NCI-H2227 (cell line): ENCODE data around the gene MAPK10.

Experiments used
- DNase-seq: peaks from one replicate; lab custom pipeline; 2025; ENCODE audit not compliant: unreplicated experiment; lab: John Stamatoyannopoulos, UW

Gene MAPK10

GRCh38 chr4:86359944-86360478 is at the start of gene MAPK10:
MAPK10 (minus strand) TSS chr4:86360053.
- DNase-seq, result peak; percentile 94

DNA sequence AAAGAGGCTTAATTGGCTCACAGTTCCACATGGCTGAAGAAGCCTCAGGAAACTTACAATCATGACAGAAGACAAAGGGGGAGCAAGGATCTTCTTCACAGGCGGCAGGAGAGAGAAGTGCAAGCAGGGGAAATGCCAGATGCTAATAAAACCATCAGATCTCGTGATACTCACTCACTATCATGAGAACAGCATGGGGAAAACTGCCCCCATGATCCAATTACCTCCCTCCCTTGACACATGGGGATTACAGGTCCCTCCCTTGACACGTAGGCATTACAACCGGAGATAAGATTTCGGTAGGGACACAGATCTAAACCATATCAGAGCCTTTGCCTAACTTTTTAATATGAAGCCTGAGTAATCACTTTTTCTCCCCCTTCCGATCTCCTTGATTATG is 43.7 kb upstream of the MAPK10 start:
- no peak for DNase-seq

DNA sequence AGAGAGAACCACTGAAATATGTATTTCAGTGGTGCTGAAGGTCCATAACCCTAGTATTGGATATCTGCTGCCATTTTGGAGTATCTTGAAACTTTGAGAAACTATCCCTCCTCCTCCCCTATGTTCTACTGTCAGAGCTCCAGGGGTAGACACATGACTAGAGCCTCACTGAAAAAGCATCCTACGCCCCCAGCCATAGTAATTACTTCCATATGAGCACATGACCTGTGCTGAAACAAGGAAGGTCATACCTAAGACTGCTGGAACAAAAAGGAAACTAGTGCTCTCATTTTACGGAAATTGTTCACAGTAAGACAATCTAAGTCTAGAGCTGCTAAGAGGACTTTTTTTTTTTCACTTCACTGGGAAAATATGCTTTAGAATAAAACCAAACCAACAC is 42.0 kb upstream of the MAPK10 start:
- DNase-seq, result no peak

DNA sequence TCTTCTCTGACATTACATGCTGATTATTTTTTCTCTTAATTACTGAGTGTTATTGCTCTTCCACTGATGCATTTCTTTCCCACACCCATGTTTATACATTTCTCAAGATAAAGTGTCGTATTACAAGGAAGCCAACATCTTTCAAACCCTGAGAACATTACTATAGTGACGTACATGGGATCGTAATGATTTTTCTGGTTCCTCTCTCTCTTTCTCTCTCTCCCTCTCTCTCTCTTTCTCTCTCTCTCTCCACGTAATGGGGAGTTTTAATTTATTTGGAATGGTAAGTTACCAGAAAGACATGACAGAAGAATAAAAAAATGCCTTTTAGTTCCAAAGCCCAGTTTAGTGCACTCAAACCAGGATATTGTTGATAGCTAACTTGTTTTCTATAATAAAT is 40.4 kb upstream of the MAPK10 start:
- no peak for DNase-seq

DNA sequence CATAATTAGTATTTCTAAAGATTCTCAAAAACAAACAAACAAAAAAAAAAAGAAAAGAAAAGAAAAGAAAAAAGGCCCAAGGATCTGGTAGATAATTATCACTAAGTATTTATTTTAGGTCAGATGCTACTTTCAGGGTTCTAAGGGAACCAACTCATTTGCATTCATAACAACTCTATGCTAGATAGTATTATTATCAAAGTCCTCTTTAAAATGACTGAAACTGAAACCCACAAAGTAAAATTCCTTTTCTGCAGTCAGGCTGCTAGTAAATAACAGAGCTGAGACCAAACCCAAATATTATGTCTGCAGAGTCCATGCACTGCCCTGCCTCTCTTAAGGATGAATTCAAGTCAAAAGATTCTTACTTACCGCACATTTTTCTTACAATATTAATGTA is 38.3 kb upstream of the MAPK10 start:
- no peak for DNase-seq

DNA sequence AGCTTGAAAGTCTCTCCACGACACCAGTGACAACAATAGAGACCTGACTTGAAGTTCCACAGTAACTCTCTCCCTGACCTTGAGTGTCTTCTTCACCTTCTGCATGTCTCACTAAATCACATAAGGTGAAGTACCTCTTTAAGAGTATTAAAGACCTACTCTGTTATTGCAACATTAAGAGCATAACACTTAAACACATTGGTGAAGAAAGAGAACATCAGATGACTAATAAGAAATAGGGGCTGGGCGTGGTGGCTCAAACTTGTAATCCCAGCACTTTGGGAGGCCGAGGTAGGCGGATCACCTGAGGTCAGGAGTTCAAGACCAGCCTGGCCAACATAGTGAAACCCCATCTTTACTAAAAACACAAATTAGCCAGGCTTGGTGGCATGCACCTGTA is 33.9 kb upstream of the MAPK10 start:
- DNase-seq, result no peak

GRCh38 chr4:86389664-86390063 is 29.8 kb upstream of the MAPK10 start:
- DNase-seq, result no peak

GRCh38 chr4:86388252-86388651 is 28.4 kb upstream of the MAPK10 start:
- DNase-seq, result no peak

GRCh38 chr4:86386817-86387415 is 27.1 kb upstream of the MAPK10 start:
- DNase-seq, result peak; percentile 4

DNA sequence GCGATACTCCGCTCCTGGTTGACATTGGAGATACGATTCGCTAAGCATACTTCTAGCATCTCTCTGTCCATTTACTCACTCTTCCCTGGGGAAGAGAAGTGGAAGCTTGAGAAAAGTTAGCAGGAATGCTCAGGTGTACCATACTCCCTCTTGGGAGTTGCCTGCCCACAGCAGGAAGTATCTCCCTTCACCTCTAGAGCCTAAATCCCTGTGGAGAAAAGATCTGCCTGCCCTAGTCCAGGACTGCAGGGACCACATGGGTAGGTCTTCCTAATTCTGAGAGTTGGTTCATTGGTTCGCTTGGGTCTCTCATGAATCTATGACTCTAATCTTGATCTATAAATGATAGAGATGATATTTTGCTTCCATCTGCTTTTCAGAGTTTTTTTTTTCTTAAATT is 26.3 kb upstream of the MAPK10 start:
- no peak for DNase-seq

DNA sequence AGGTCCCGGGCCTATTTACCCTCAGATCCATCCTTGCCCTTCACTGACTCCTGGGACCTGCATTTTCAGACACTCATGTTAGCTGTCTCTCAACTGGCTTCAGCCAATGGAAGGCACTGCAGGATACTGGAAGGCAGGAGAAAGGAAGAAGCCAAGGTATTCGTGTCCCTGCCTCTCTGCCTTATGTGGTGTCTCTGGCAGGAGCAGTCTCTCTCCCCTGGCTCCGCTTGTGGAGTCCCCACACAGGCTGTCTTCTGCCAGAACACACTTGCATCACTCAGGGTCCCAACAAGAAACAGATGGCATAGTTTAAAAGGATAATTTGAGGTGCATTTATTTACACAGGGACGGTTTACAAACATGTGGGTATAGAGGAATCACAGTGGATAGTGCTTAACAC is 21.6 kb upstream of the MAPK10 start:
- no peak for DNase-seq

GRCh38 chr4:86380181-86380724 is 20.4 kb upstream of the MAPK10 start:
- no peak for DNase-seq

DNA sequence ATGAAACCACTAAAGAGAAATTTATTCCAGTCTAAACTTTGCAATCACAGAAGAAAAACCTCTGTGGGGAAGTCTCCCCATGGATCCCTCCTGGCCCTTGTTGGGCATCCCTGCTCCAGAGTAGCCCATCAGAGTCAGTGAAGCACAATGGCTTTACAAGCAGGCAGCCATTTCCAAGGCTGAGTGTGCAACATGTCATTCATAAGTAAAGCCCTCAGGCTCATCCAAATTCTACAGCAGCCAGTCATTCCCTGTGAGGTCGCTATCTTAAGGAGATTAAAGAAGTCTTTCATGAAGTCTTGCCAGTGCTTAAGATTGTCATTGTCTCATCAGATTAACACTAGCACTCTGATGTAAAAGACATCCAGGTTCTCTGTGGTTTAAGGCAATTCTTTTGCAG is 17.0 kb upstream of the MAPK10 start:
- DNase-seq, result no peak

DNA sequence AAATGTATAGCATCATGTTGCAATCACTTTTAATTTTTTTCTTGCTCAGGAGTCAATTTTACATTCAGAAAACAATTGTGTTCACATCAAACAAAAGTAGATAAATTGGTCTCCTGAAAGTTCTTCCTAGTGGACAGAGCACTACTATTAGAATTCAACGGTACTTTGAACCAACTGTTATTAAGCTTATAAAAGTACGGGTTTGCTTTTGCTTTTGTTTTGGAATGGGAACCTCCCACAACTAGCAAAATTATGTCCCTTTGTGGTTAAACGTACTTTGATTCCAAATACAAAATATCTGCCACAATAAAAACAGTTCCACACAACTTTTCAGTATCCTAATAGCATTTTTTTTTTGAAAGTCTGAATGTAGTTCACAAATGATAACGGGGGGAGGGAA is 8.6 kb upstream of the MAPK10 start:
- DNase-seq, result no peak

- DNase-seq, result no peak
These were observed 7.7 kb upstream of the MAPK10 start for GRCh38 chr4:86367577-86367976.

DNA sequence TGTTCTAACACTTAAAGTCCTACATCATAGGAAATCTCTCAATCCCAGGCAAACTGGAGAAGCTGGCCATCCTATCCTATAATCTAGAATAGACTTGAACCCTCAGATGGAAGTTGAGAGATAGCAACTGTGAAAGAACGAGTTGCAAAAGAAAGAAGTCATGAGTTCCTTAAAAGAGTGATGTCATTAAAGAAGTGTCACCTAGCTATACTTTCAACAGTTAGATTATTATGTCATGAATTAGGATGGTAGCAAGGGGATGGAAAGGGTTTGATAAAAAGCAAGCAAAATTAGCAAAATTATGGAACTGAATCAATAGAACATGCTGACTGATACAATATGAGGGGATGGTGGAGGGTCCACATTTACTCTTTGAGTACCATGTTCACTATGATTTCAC is 7.1 kb upstream of the MAPK10 start:
- DNase-seq, result no peak

GRCh38 chr4:86362510-86362909 is 2.7 kb upstream of the MAPK10 start:
- DNase-seq, result no peak

- no peak for DNase-seq
These were observed 1.6 kb downstream of the MAPK10 start for GRCh38 chr4:86358257-86358656.

GRCh38 chr4:86357608-86358007 is 2.2 kb downstream of the MAPK10 start:
- DNase-seq, result no peak

DNA sequence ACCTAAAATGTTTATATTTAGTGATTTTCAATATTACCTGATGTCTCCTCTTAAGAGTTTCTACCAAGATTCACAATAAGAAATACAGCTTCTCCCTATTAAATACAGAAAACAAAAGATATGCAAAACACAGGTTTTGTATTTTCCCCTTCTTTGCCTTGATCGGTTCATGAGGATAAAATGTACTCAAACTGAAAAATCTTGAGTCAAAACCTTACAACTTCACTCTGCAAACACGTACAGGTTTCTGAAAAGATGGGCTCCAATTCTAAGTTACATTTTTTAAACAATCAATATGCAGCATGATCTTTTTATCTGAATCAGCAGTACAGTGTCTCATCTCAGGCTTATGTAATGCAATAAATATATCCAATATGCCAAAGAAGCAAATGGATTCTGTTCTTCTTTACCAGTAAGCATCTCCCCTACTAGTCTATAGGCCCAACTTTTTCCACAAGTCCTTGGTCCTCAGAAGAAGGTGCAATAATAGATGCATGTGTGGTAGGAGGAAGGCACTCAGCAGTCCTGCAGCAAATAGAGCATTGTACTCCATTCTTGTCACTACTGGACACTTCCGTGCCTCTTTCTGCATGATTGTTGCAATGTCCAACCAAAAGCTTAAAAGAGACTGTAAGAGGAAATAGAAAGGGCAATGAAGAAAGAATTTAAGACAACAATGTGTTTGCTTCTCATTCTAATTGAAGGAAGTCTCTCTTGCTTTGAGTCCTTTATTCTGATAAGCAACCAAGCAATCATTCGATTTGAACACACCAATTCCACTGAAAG is 3.2 kb downstream of the MAPK10 start:
- no peak for DNase-seq

DNA sequence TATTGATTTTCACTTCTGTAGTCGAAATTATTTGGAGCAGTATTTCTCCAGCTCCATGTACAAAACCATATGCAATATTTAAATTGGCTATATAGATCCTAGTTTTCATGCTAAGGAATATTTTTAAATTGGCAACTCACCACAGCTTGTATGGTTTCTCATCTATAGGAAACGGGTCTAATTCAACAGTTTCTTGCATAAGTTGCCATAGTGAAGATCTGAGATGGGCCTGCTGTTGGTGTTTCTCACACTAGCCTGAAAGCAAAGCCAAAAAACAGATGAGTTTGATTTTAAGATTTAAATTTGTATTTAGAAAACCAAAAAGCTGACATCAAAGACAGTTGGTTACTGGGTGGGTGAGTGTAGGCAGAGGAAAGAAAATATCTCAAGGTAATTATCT is 5.5 kb downstream of the MAPK10 start:
- DNase-seq, result no peak

GRCh38 chr4:86346320-86346719 is 13.5 kb downstream of the MAPK10 start:
- no peak for DNase-seq
